Measurements from ENCODE around the gene RYK.
A peak's percentile ranks its signal among the peaks of the same experiment; 100 is the strongest.

The RYK gene

GRCh38 chr3:134258761-134259347, 8.2 kb upstream of the RYK start:
- Histone ChIP-seq H3K9ac (ENCODE audit: low read depth in 1 of 2, low read length in 2 of 2) (no peak overlapping the region), H3K4me3 (ENCODE audit: low read depth in 1 of 2, low read length in 2 of 2) (no peak overlapping the region), H3K4me1 (ENCODE audit: control insufficient read depth in 1 of 2, insufficient read depth in 2 of 2, low read length in 2 of 2) (no peaks in the 10 kb centered on the region), H3K27ac (ENCODE audit: low read depth, low read length) (no peak overlapping the region), H3K36me3 (ENCODE audit: control insufficient read depth in 1 of 2, insufficient read depth in 2 of 2, low read length in 2 of 2) (no peaks in the 10 kb centered on the region), H3K27me3 (ENCODE audit: control insufficient read depth in 1 of 2, insufficient read depth in 2 of 2, low read length in 2 of 2) (no peaks in the 10 kb centered on the region), H3K9me3 (ENCODE audit: control insufficient read depth in 1 of 2, low read length in 2 of 2) (no peaks in the 10 kb centered on the region)

GRCh38 chr3:134255404-134255803, 4.7 kb upstream of the RYK start:
- Histone ChIP-seq H3K4me3 (ENCODE audit: low read depth in 1 of 2, low read length in 2 of 2) (no peak overlapping the region), H3K27ac (ENCODE audit: low read depth, low read length) (no peak overlapping the region), H3K9ac (ENCODE audit: low read depth in 1 of 2, low read length in 2 of 2) (no peak overlapping the region), H3K9me3 (ENCODE audit: control insufficient read depth in 1 of 2, low read length in 2 of 2) (no peaks in the 10 kb centered on the region), H3K4me1 (ENCODE audit: control insufficient read depth in 1 of 2, insufficient read depth in 2 of 2, low read length in 2 of 2) (peaks cover 0 to 4% of the 10 kb centered on the region in 2 donors), H3K36me3 (ENCODE audit: control insufficient read depth in 1 of 2, insufficient read depth in 2 of 2, low read length in 2 of 2) (no peaks in the 10 kb centered on the region), H3K27me3 (ENCODE audit: control insufficient read depth in 1 of 2, insufficient read depth in 2 of 2, low read length in 2 of 2) (no peaks in the 10 kb centered on the region)

GRCh38 chr3:134253475-134254226, 3.0 kb upstream of the RYK start:
- Histone ChIP-seq H3K4me1 (ENCODE audit: control insufficient read depth in 1 of 2, insufficient read depth in 2 of 2, low read length in 2 of 2) (peaks cover 10 to 14% of the 10 kb centered on the region in 2 donors), H3K27ac (ENCODE audit: low read depth, low read length) (no peak overlapping the region)

GRCh38 chr3:134252766-134253165, 2.1 kb upstream of the RYK start:
- Histone ChIP-seq H3K36me3 (ENCODE audit: control insufficient read depth in 1 of 2, insufficient read depth in 2 of 2, low read length in 2 of 2) (no peaks in the 10 kb centered on the region), H3K27me3 (ENCODE audit: control insufficient read depth in 1 of 2, insufficient read depth in 2 of 2, low read length in 2 of 2) (no peaks in the 10 kb centered on the region), H3K27ac (ENCODE audit: low read depth, low read length) (no peak overlapping the region), H3K4me1 (ENCODE audit: control insufficient read depth in 1 of 2, insufficient read depth in 2 of 2, low read length in 2 of 2) (peaks cover 14 to 16% of the 10 kb centered on the region in 2 donors), H3K9me3 (ENCODE audit: control insufficient read depth in 1 of 2, low read length in 2 of 2) (no peaks in the 10 kb centered on the region), H3K4me3 (ENCODE audit: low read depth in 1 of 2, low read length in 2 of 2) (no peak overlapping the region), H3K9ac (ENCODE audit: low read depth in 1 of 2, low read length in 2 of 2) (no peak overlapping the region)

More at GRCh38 chr3:134253475-134254226, 3.0 kb upstream of the RYK start:
- no peaks in the 10 kb centered on the region for H3K36me3 ChIP-seq (ENCODE audit: control insufficient read depth in 1 of 2, insufficient read depth in 2 of 2, low read length in 2 of 2)
- no peak overlapping the region for H3K4me3 ChIP-seq (ENCODE audit: low read depth in 1 of 2, low read length in 2 of 2)
- H3K9me3 ChIP-seq (ENCODE audit: control insufficient read depth in 1 of 2, low read length in 2 of 2) = no peaks in the 10 kb centered on the region
- H3K27me3 ChIP-seq (ENCODE audit: control insufficient read depth in 1 of 2, insufficient read depth in 2 of 2, low read length in 2 of 2) = no peaks in the 10 kb centered on the region
- H3K9ac ChIP-seq (ENCODE audit: low read depth in 1 of 2, low read length in 2 of 2) = no peak overlapping the region

DNA sequence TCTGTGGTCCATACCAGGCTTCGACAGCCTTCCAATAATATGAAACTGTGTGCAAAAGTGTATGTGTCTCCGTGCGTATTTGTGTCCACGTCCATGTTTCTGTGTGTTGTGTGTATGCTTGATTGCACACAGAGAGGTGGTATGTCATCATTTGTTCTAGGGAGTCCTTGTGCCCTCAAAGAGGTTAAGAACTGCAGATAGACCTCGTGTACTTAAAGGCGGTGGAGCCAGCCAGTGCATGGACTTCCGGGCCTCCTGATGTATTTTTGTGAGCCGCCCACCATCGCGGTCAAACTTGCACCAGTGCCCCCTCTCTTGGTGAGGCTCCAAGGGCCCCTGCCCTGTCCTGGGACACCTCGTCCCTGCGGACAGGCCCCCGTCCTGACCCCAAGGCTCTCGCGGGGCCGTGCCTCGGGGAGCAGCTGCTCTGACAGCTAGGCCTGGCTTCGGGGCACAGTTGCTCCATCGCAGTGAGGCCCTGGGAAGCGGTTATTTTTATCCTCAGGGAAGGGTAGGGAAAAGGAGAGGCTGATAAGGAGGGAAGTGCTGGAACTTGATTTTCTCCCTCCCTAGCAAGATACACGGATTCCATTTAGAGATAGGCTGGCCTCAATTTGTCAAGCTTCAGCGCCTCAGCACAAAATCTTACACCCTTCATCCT, 1.2 kb upstream of the RYK start:
- H3K9me3 ChIP-seq (ENCODE audit: control insufficient read depth in 1 of 2, low read length in 2 of 2) = no peaks in the 10 kb centered on the region
- H3K36me3 ChIP-seq (ENCODE audit: control insufficient read depth in 1 of 2, insufficient read depth in 2 of 2, low read length in 2 of 2) = no peaks in the 10 kb centered on the region
- H3K4me1 ChIP-seq (ENCODE audit: control insufficient read depth in 1 of 2, insufficient read depth in 2 of 2, low read length in 2 of 2) = peaks cover 14 to 16% of the 10 kb centered on the region in 2 donors
- no peak overlapping the region for H3K4me3 ChIP-seq (ENCODE audit: low read depth in 1 of 2, low read length in 2 of 2)
- H3K27me3 ChIP-seq (ENCODE audit: control insufficient read depth in 1 of 2, insufficient read depth in 2 of 2, low read length in 2 of 2) = no peaks in the 10 kb centered on the region
- no peak overlapping the region for H3K9ac ChIP-seq (ENCODE audit: low read depth in 1 of 2, low read length in 2 of 2)
- H3K27ac ChIP-seq (ENCODE audit: low read depth, low read length) = no peak overlapping the region

DNA sequence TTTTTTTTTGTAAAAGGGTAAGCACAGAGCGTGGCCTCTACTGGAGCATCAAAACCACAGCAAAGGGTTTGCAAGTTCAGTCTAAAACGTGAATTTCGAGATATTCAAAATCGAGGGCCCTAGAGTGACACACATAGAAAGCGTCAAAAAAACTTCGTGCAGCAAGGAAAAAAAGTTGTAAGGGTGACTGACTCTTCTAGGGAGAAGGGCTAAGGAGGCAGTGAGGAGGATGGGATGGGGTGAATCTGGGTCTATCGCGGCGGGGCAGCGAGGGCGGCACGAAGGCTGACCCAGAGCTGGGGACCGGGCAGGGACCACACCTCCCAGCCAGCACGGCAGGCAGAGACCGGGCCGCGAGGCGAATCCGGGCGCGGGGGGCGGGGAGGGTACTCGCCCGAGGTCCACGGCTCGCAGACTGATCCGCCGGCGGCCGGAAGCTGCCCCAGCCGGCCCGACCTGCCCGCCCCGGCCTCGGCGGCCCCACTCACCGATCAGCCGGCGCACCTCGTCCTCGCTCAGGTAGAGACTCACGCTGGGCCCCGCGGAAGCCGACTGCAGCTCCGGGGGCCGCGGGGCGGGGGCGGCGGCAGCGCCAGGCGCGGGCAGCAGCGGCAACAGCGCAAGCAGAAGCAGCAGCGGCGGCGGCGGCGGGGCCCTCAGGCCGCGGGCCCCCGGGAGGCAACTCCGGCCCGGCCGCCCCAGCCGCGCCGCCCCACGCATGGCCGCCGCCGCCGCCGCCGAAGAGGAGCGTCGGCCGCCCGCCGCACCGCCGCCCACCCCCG, 533 bp downstream of the RYK start:
- peak overlapping the region; percentile 60 to 76 for H3K9ac ChIP-seq (ENCODE audit: low read depth in 1 of 2, low read length in 2 of 2)
- H3K27me3 ChIP-seq (ENCODE audit: control insufficient read depth in 1 of 2, insufficient read depth in 2 of 2, low read length in 2 of 2) = no peaks in the 10 kb centered on the region
- H3K4me1 ChIP-seq (ENCODE audit: control insufficient read depth in 1 of 2, insufficient read depth in 2 of 2, low read length in 2 of 2) = peaks cover 14 to 16% of the 10 kb centered on the region in 2 donors
- peak overlapping the region; percentile 72 to 85 for H3K4me3 ChIP-seq (ENCODE audit: low read depth in 1 of 2, low read length in 2 of 2)
- peak overlapping the region; percentile 68 for H3K27ac ChIP-seq (ENCODE audit: low read depth, low read length)
- H3K36me3 ChIP-seq (ENCODE audit: control insufficient read depth in 1 of 2, insufficient read depth in 2 of 2, low read length in 2 of 2) = peaks cover 0 to 3% of the 10 kb centered on the region in 2 donors
- no peaks in the 10 kb centered on the region for H3K9me3 ChIP-seq (ENCODE audit: control insufficient read depth in 1 of 2, low read length in 2 of 2)

DNA sequence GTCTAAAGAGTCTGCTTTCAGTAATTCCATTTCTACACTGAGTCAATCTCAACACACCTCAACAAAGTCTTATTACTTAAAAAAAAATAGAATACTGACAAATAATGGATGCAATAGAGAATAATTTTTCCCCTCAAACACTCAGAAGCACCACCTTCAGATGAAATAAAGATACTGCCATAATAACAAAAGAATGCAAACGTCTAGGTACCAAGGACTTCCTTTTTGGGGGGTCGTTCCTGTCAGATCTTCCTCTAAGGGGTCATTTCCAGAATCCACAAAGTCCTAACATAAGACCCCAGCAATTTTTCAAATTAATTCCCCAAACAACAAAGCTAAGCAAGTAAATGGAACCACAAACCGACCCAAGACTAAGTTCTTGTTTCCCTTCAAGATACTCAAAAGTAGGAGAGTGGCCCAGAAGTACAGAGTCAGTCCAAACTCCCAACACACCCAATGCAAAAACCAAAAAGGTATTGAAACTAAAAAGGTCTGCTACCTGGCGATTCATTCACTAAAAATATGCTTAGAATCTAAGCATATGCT, 1.3 kb downstream of the RYK start:
- no peaks in the 10 kb centered on the region for H3K9me3 ChIP-seq (ENCODE audit: control insufficient read depth in 1 of 2, low read length in 2 of 2)
- H3K27ac ChIP-seq (ENCODE audit: low read depth, low read length) = no peak overlapping the region
- peak overlapping the region; percentile 72 to 85 for H3K4me3 ChIP-seq (ENCODE audit: low read depth in 1 of 2, low read length in 2 of 2)
- peaks cover 14 to 16% of the 10 kb centered on the region in 2 donors for H3K4me1 ChIP-seq (ENCODE audit: control insufficient read depth in 1 of 2, insufficient read depth in 2 of 2, low read length in 2 of 2)
- H3K36me3 ChIP-seq (ENCODE audit: control insufficient read depth in 1 of 2, insufficient read depth in 2 of 2, low read length in 2 of 2) = peaks cover 0 to 3% of the 10 kb centered on the region in 2 donors
- H3K9ac ChIP-seq (ENCODE audit: low read depth in 1 of 2, low read length in 2 of 2) = peak overlapping the region; percentile 60 to 76
- no peaks in the 10 kb centered on the region for H3K27me3 ChIP-seq (ENCODE audit: control insufficient read depth in 1 of 2, insufficient read depth in 2 of 2, low read length in 2 of 2)

- H3K27ac ChIP-seq (ENCODE audit: low read depth, low read length) = no peak overlapping the region
- H3K4me3 ChIP-seq (ENCODE audit: low read depth in 1 of 2, low read length in 2 of 2) = no peak overlapping the region
- H3K27me3 ChIP-seq (ENCODE audit: control insufficient read depth in 1 of 2, insufficient read depth in 2 of 2, low read length in 2 of 2) = no peaks in the 10 kb centered on the region
- no peaks in the 10 kb centered on the region for H3K9me3 ChIP-seq (ENCODE audit: control insufficient read depth in 1 of 2, low read length in 2 of 2)
- no peak overlapping the region for H3K9ac ChIP-seq (ENCODE audit: low read depth in 1 of 2, low read length in 2 of 2)
- peaks cover 16 to 34% of the 10 kb centered on the region in 2 donors for H3K4me1 ChIP-seq (ENCODE audit: control insufficient read depth in 1 of 2, insufficient read depth in 2 of 2, low read length in 2 of 2)
- peaks cover 0 to 3% of the 10 kb centered on the region in 2 donors for H3K36me3 ChIP-seq (ENCODE audit: control insufficient read depth in 1 of 2, insufficient read depth in 2 of 2, low read length in 2 of 2)
Measured at GRCh38 chr3:134244921-134245320, 5.7 kb downstream of the RYK start.

- Histone ChIP-seq H3K27ac (ENCODE audit: low read depth, low read length) (no peak overlapping the region), H3K36me3 (ENCODE audit: control insufficient read depth in 1 of 2, insufficient read depth in 2 of 2, low read length in 2 of 2) (peaks cover 0 to 3% of the 10 kb centered on the region in 2 donors), H3K27me3 (ENCODE audit: control insufficient read depth in 1 of 2, insufficient read depth in 2 of 2, low read length in 2 of 2) (no peaks in the 10 kb centered on the region), H3K9ac (ENCODE audit: low read depth in 1 of 2, low read length in 2 of 2) (no peak overlapping the region), H3K4me3 (ENCODE audit: low read depth in 1 of 2, low read length in 2 of 2) (no peak overlapping the region), H3K4me1 (ENCODE audit: control insufficient read depth in 1 of 2, insufficient read depth in 2 of 2, low read length in 2 of 2) (peaks cover 6 to 30% of the 10 kb centered on the region in 2 donors), H3K9me3 (ENCODE audit: control insufficient read depth in 1 of 2, low read length in 2 of 2) (no peaks in the 10 kb centered on the region)
Measured at GRCh38 chr3:134242649-134243617, 7.7 kb downstream of the RYK start.

Data from duodenal mucosa (tissue), 2 donors.